Measurements from ENCODE around the gene KLF1. TPM values are rescaled to one million over a fixed set of nuclear protein-coding genes. Genes with fewer than 3 reads are reported as not detected.
A peak's percentile ranks its signal among the peaks of the same experiment; 100 is the strongest.

The KLF1 gene
- total RNA-seq, 1 experiment from 2014 or later = 0.10 TPM

- Histone ChIP-seq H3K27ac (ENCODE audit: low read length) (peak within 1 kb of the TSS; percentile 12; the same call in 1 of the 2 replicates), H3K36me3 (ENCODE audit: control insufficient read depth, insufficient read depth, low read length) (no peaks in the 10 kb centered on the region; the same call in 1 of the 2 replicates), H3K27me3 (ENCODE audit: control insufficient read depth, insufficient read depth, low read length) (no peaks in the 10 kb centered on the region; the same call in 1 of the 2 replicates), H3K4me1 (ENCODE audit: control insufficient read depth, insufficient read depth, low read length) (peaks cover 4% of the 10 kb centered on the region), H3K9me3 (ENCODE audit: control insufficient read depth, insufficient read depth, low read depth, low read length) (no peaks in the 10 kb centered on the region), H3K4me3 (ENCODE audit: low read depth in 2 of 2, low read length in 2 of 2) (peak within 1 kb of the TSS; percentile 57 to 58)
- in situ Hi-C loops (cut with HindIII; ENCODE audit: low pct_unique_long_range_greater_than_20kb, low sequenced_read_pairs) = no loop called here
- BruUV-seq (replicated peaks) = no TSS peak
- ATAC-seq (no peak), DNase-seq (ENCODE audit: low read depth, low spot score) (no peak)
- intact Hi-C loops (cut with micrococcal nuclease; ENCODE audit: unreplicated experiment) = no loop called here
- no peak for TF ChIP-seq SIN3A (IDR thresholded peaks at IDR 0.05; ENCODE audit: borderline replicate concordance, insufficient read depth, low read depth, low read length)
- no peak for TF ChIP-seq REST (IDR thresholded peaks at IDR 0.05; ENCODE audit: insufficient read depth in 1 of 2, low read depth in 2 of 2, low read length in 1 of 2)
- no peak for TF ChIP-seq TCF7L2 (IDR thresholded peaks at IDR 0.05; ENCODE audit: low read depth, low read length)
- TF ChIP-seq POLR2AphosphoS5 (IDR thresholded peaks at IDR 0.05; ENCODE audit: low read depth, low read length) = no peak
- TF ChIP-seq CTCF (IDR thresholded peaks at IDR 0.05) = no peak
- ChIA-PET POLR2A (no interaction called here), CTCF (no interaction called here)
These were observed 52.4 kb downstream of the KLF1 start, which contains the start of gene RTBDN for GRCh38 chr19:12834566-12834943. Gene RTBDN, minus strand, starts transcription at chr19:12834579. Its CDS starts 4,600 bp downstream, at chr19:12829979.

Small RNA genes lying within 50 kb of the gene (microRNA-seq; reads per million reads assigned to microRNA genes)
- not detected for gene MIR5695 (ENCODE audit: unreplicated experiment)
- not detected for gene MIR6794 (ENCODE audit: unreplicated experiment)

Other genes starting within 250 kb of the KLF1 start
- gene MAN2B1, start 220.5 kb downstream of the KLF1 start, total RNA-seq (2021; ENCODE audit: unreplicated experiment) = 43.0 TPM
- gene WDR83, start 220.4 kb downstream of the KLF1 start, total RNA-seq (2021; ENCODE audit: unreplicated experiment) = 10.8 TPM
- 76.9 TPM for gene DHPS, start 205.3 kb downstream of the KLF1 start, total RNA-seq (2021; ENCODE audit: unreplicated experiment)
- gene GNG14, start 199.2 kb downstream of the KLF1 start, total RNA-seq (2021; ENCODE audit: unreplicated experiment) = not detected
- 12.4 TPM for gene FBXW9, start 190.6 kb downstream of the KLF1 start, total RNA-seq (2021; ENCODE audit: unreplicated experiment)
- 83.3 TPM for gene TNPO2, start 163.3 kb downstream of the KLF1 start, total RNA-seq (2021; ENCODE audit: unreplicated experiment)
- gene TRIR, start 152.5 kb downstream of the KLF1 start, total RNA-seq (2021; ENCODE audit: unreplicated experiment) = 143 TPM
- gene GET3, start 149.7 kb downstream of the KLF1 start, total RNA-seq (2021; ENCODE audit: unreplicated experiment) = 69.9 TPM
- not detected for gene BEST2, start 135.4 kb downstream of the KLF1 start, total RNA-seq (2021; ENCODE audit: unreplicated experiment)
- 14.3 TPM for gene HOOK2, start 111.6 kb downstream of the KLF1 start, total RNA-seq (2021; ENCODE audit: unreplicated experiment)
- 49.7 TPM for gene JUNB, start 95.7 kb downstream of the KLF1 start, total RNA-seq (2021; ENCODE audit: unreplicated experiment)
- 61.0 TPM for gene PRDX2, start 85.4 kb downstream of the KLF1 start, total RNA-seq (2021; ENCODE audit: unreplicated experiment)
- 24.8 TPM for gene THSD8, start 85.1 kb downstream of the KLF1 start, total RNA-seq (2021; ENCODE audit: unreplicated experiment)
- 44.9 TPM for gene RNASEH2A, start 80.6 kb downstream of the KLF1 start, total RNA-seq (2021; ENCODE audit: unreplicated experiment)
- 2.4 TPM for gene RTBDN, start 52.6 kb downstream of the KLF1 start, total RNA-seq (2021; ENCODE audit: unreplicated experiment)
- 3.1 TPM for gene MAST1, start 48.7 kb downstream of the KLF1 start, total RNA-seq (2021; ENCODE audit: unreplicated experiment)
- gene DNASE2, start 5.8 kb downstream of the KLF1 start, total RNA-seq (2021; ENCODE audit: unreplicated experiment) = 78.9 TPM
- 15.6 TPM for gene GCDH, start 4.0 kb upstream of the KLF1 start, total RNA-seq (2021; ENCODE audit: unreplicated experiment)
- gene SYCE2, start 32.1 kb upstream of the KLF1 start, total RNA-seq (2021; ENCODE audit: unreplicated experiment) = 1.6 TPM
- 80.3 TPM for gene FARSA, start 46.5 kb upstream of the KLF1 start, total RNA-seq (2021; ENCODE audit: unreplicated experiment)
- 1,060 TPM for gene CALR, start 51.4 kb upstream of the KLF1 start, total RNA-seq (2021; ENCODE audit: unreplicated experiment)
- 111 TPM for gene RAD23A, start 58.7 kb upstream of the KLF1 start, total RNA-seq (2021; ENCODE audit: unreplicated experiment)
- 36.7 TPM for gene GADD45GIP1, start 70.0 kb upstream of the KLF1 start, total RNA-seq (2021; ENCODE audit: unreplicated experiment)
- gene DAND5, start 82.4 kb upstream of the KLF1 start, total RNA-seq (2021; ENCODE audit: unreplicated experiment) = 0.54 TPM
- 144 TPM for gene NFIX, start 108.3 kb upstream of the KLF1 start, total RNA-seq (2021; ENCODE audit: unreplicated experiment)
- gene LYL1, start 215.7 kb upstream of the KLF1 start, total RNA-seq (2021; ENCODE audit: unreplicated experiment) = 0.23 TPM
- gene TRMT1, start 229.5 kb upstream of the KLF1 start, total RNA-seq (2021; ENCODE audit: unreplicated experiment) = 52.0 TPM
- 129 TPM for gene NACC1, start 231.1 kb upstream of the KLF1 start, total RNA-seq (2021; ENCODE audit: unreplicated experiment)

All from Panc1 (cell line).